ENCODE results near the gene NFIL3. TPM values are rescaled to one million over a fixed set of nuclear protein-coding genes. Genes with fewer than 3 reads are reported as not detected.

NFIL3 gene
- total RNA-seq, 4 donors from 2014 or later, result 13.9 to 38.6 (median 22.7) TPM

GRCh38 chr9:91418215-91418610, 5.4 kb downstream of the NFIL3 start:
- no peak overlapping the region for H3K4me3 ChIP-seq (replicated peaks in 1 of 3)

GRCh38 chr9:91417602-91418214, 5.9 kb downstream of the NFIL3 start:
- 72 to 78% methylated on average over 9 of the region's 9 CpGs for WGBS, 2 donors
- DNase-seq, result peak; percentile 21 to 58
- no peaks in the 10 kb centered on the region for H3K36me3 ChIP-seq
- TF ChIP-seq CTCF (IDR thresholded peaks at IDR 0.05), result no peak
- no peak for TF ChIP-seq POLR2A (IDR thresholded peaks at IDR 0.05)
- no peaks in the 10 kb centered on the region for H3K27me3 ChIP-seq
- H3K9me3 ChIP-seq, result no peaks in the 10 kb centered on the region
- no peak overlapping the region for H3K27ac ChIP-seq
- no peak overlapping the region for H3K4me3 ChIP-seq (replicated peaks in 1 of 3)
- intact Hi-C loops (cut with DNase I), result loop anchor here (10.0 kb wide), 1 partner anchor 53 kb away; the partner anchor contains the start of gene AUH
- H3K4me1 ChIP-seq, result peaks cover 20 to 37% of the 10 kb centered on the region in 2 donors

More at GRCh38 chr9:91418215-91418610, 5.4 kb downstream of the NFIL3 start:
- Histone ChIP-seq H3K27me3 (no peaks in the 10 kb centered on the region), H3K9me3 (no peaks in the 10 kb centered on the region), H3K4me1 (peaks cover 20 to 37% of the 10 kb centered on the region in 2 donors), H3K27ac (no peak overlapping the region), H3K36me3 (no peaks in the 10 kb centered on the region)
- no peak for DNase-seq
- TF ChIP-seq POLR2A (IDR thresholded peaks at IDR 0.05), result no peak
- TF ChIP-seq CTCF (IDR thresholded peaks at IDR 0.05), result no peak
- intact Hi-C loops (cut with DNase I), result loop anchor here (10.0 kb wide), 1 partner anchor 53 kb away; the partner anchor contains the start of gene AUH

- no peaks in the 10 kb centered on the region for H3K27me3 ChIP-seq
- 80 to 96% methylated on average over 4 of the region's 4 CpGs for WGBS, 2 donors
- H3K4me1 ChIP-seq, result peaks cover 13 to 28% of the 10 kb centered on the region in 2 donors
- H3K27ac ChIP-seq, result no peak overlapping the region
- H3K4me3 ChIP-seq (replicated peaks in 1 of 3), result no peak overlapping the region
- TF ChIP-seq CTCF (IDR thresholded peaks at IDR 0.05), result no peak
- TF ChIP-seq POLR2A (IDR thresholded peaks at IDR 0.05), result no peak
- intact Hi-C loops (cut with DNase I), result loop anchor here (10.0 kb wide), 1 partner anchor 51 kb away; the partner anchor contains the start of gene AUH
- no peak for DNase-seq
- no peaks in the 10 kb centered on the region for H3K36me3 ChIP-seq
- H3K9me3 ChIP-seq, result no peaks in the 10 kb centered on the region
Measured at GRCh38 chr9:91416096-91416712, 7.4 kb downstream of the NFIL3 start.

GRCh38 chr9:91415290-91415689, 8.3 kb downstream of the NFIL3 start:
- 89 to 91% methylated on average over 3 of the region's 3 CpGs for WGBS, 2 donors
- no peak for TF ChIP-seq CTCF (IDR thresholded peaks at IDR 0.05)
- no peak for TF ChIP-seq POLR2A (IDR thresholded peaks at IDR 0.05)
- Histone ChIP-seq H3K9me3 (no peaks in the 10 kb centered on the region), H3K27me3 (no peaks in the 10 kb centered on the region), H3K4me1 (peaks cover 7 to 22% of the 10 kb centered on the region in 2 donors), H3K4me3 (replicated peaks in 1 of 3) (no peak overlapping the region), H3K27ac (no peak overlapping the region), H3K36me3 (peaks cover 0 to 4% of the 10 kb centered on the region in 2 donors)
- DNase-seq, result no peak
- intact Hi-C loops (cut with DNase I), result loop anchor here (10.0 kb wide), 1 partner anchor 50 kb away; the partner anchor contains the start of gene AUH

- TF ChIP-seq POLR2A (IDR thresholded peaks at IDR 0.05) (no peak), CTCF (IDR thresholded peaks at IDR 0.05) (no peak)
- Histone ChIP-seq H3K27me3 (no peaks in the 10 kb centered on the region), H3K4me3 (replicated peaks in 1 of 3) (no peak overlapping the region), H3K36me3 (peaks cover 7 to 19% of the 10 kb centered on the region in 2 donors), H3K9me3 (no peaks in the 10 kb centered on the region), H3K4me1 (peaks cover 0 to 6% of the 10 kb centered on the region in 2 donors), H3K27ac (no peak overlapping the region)
- 90 to 92% methylated on average over 2 of the region's 2 CpGs for WGBS, 2 donors
- DNase-seq, result no peak
- intact Hi-C loops (cut with DNase I), result loop anchor here (10.0 kb wide), 1 partner anchor 48 kb away; the partner anchor contains the start of gene AUH
Measured at GRCh38 chr9:91412941-91413340, 10.7 kb downstream of the NFIL3 start.
